CD4-positive, alpha-beta T cell (primary cell): Measurements from ENCODE around the gene ARHGAP10. TPM values are rescaled to one million over a fixed set of nuclear protein-coding genes. Genes with fewer than 3 reads are reported as not detected.

Experiments used
- ATAC-seq: fragments of 200-7000 bp; cut with Tn5 transposase; one replicate; pipeline ENCODE4 v1.10.0; 2022; ENCODE audit warnings: mild to moderate bottlenecking; ENCODE audit not compliant: poor library complexity
- CTCF ChIA-PET: fragments of 350-600 bp; sonication (Branson Sonifier 250); formaldehyde crosslinking; loops from one replicate; lab custom pipeline; 2021; ENCODE audit warnings: antibody characterized with exemption, inconsistent platforms; lab: Charles Lee
- POLR2A ChIA-PET: fragments of 350-600 bp; sonication (Branson Sonifier 250); formaldehyde crosslinking; loops from one replicate; lab custom pipeline; 2021; ENCODE audit warnings: antibody characterized with exemption, inconsistent platforms; lab: Charles Lee
- DNase-seq, 14 experiments: peaks; one replicate each; pipeline ENCODE4 v3.0.0-alpha.2; 2013 to 2020; ENCODE audit warnings: mixed read lengths in 2 of 14
- H3K27ac ChIP-seq, 2 donors: one replicate each; pipeline versions ENCODE4 v1.5.1 to v1.7.0; 2013; ENCODE audit warnings: low read length in 2 of 2, low read depth in 1 of 2, mild to moderate bottlenecking in 1 of 2
- H3K27me3 ChIP-seq, 2 experiments: 1 replicate in 1 of 2; 2 replicates in 1 of 2; pipeline versions ENCODE4 v1.6.1 to v1.7.0; 2013; ENCODE audit warnings: low read length in 2 of 2, control low read depth in 1 of 2, mild to moderate bottlenecking in 1 of 2, moderate library complexity in 1 of 2; ENCODE audit not compliant: insufficient read depth in 2 of 2, control insufficient read depth in 1 of 2
- H3K36me3 ChIP-seq: one replicate; pipeline ENCODE4 v1.6.1; 2013; ENCODE audit warnings: low read length, control low read depth; ENCODE audit not compliant: insufficient read depth
- H3K4me1 ChIP-seq: one replicate; pipeline ENCODE4 v1.6.1; 2013; ENCODE audit warnings: low read length, control low read depth; ENCODE audit not compliant: insufficient read depth
- H3K4me3 ChIP-seq: one replicate; pipeline ENCODE4 v1.5.1; 2013; ENCODE audit warnings: mild to moderate bottlenecking, low read length, moderate library complexity
- H3K9me3 ChIP-seq, 2 experiments: 1 replicate in 1 of 2; 2 replicates in 1 of 2; pipeline versions ENCODE4 v1.6.1 to v1.7.0; 2013; ENCODE audit warnings: low read length in 2 of 2, mild to moderate bottlenecking in 2 of 2, control low read depth in 1 of 2, moderate library complexity in 1 of 2; ENCODE audit not compliant: control insufficient read depth in 1 of 2, insufficient read depth in 1 of 2
- H3K27ac Mint-ChIP-seq: one replicate; pipeline ENCODE4 v1.8.0; 2020; ENCODE audit warnings: mixed read lengths
- H3K27me3 Mint-ChIP-seq: one replicate; pipeline ENCODE4 v1.8.0; 2021; ENCODE audit warnings: mixed read lengths
- H3K36me3 Mint-ChIP-seq: one replicate; pipeline ENCODE4 v1.8.0; 2021; ENCODE audit warnings: low read depth, mixed read lengths
- H3K4me1 Mint-ChIP-seq: one replicate; pipeline ENCODE4 v1.8.0; 2021; ENCODE audit warnings: low read depth, mixed read lengths
- H3K4me3 Mint-ChIP-seq: one replicate; pipeline ENCODE4 v1.8.0; 2020; ENCODE audit warnings: mild to moderate bottlenecking, mixed read lengths
- H3K9me3 Mint-ChIP-seq: one replicate; pipeline ENCODE4 v1.8.0; 2020; ENCODE audit warnings: mixed read lengths
- intact Hi-C, 2 experiments: fragments of 100-400 bp; cut with DNase I in 1 of 2; cut with micrococcal nuclease in 1 of 2; formaldehyde crosslinking; loops; one replicate each; pipeline versions ENCODE4 v1.15.1 to v1.9.0; 2023 to 2025; cut with DNase I, micrococcal nuclease
- total RNA-seq, 174 experiments: library from RNA in 2 of 174; stranded (reverse) in 2 of 174; gene quantifications; one replicate each; pipeline ENCODE4 v1.2.3 and lab custom pipeline; 2021 to 2026
- TF ChIP-seq, protein P1 (sequence below): fragments of 200-600 bp; IDR thresholded peaks from one replicate; pipeline ENCODE4 v1.8.0; 2022; ENCODE audit warnings: antibody characterized with exemption, mild to moderate bottlenecking

ARHGAP10 gene
- total RNA-seq, 2 experiments from 2014 or later: 5.6 to 5.7 TPM

DNA sequence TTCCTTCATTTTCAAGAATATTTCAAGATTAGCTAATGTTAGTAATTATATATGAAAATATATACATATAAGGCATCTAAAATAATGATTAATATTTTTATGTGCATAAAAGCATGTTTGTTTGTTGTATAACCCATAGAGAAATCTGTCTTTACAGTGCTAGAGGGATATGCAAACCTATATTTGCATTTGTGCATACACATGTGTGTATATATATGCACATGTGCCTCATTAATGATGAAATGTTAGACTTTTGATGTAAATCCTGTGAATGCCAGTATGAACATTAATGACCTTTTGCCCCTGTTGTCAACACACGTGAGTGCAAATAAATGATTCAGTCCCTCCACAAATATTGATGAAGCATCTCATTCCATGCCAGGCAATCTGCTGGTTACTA, 197.9 kb downstream of the ARHGAP10 start:
- no peaks in the 10 kb centered on the region for H3K36me3 Mint-ChIP-seq

DNA sequence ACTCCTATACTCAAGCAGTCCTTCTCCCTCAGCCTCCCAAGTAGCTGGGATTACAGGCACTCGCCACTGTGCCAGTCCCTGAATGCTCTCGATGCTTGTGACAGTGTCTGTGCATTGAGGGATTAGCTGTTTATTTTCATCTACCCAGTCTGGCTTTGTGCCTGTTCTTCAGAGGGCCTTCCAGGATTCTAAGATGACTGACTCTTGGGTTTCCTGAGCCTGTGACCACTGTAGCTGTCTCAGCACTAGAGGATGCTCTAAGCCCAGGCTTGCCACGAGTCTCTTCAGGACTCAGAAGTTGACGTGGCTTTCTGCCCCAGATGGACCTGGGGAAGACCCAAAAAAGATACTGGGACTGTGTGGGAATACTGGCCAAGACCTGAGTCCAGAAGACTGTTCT, 201.4 kb downstream of the ARHGAP10 start:
- Histone ChIP-seq H3K4me3 (no peak overlapping the region), H3K27me3 (no peaks in the 10 kb centered on the region), H3K4me1 (peaks cover 2% of the 10 kb centered on the region), H3K36me3 (no peaks in the 10 kb centered on the region), H3K27ac (no peak overlapping the region), H3K9me3 (no peaks in the 10 kb centered on the region)
- ATAC-seq: no peak
- CTCF ChIA-PET: no interaction called here
- peak in 4 of 14 experiments; percentile 3 to 37 (median 18) for DNase-seq
- Mint-ChIP-seq H3K4me1 (no peaks in the 10 kb centered on the region), H3K4me3 (no peak overlapping the region), H3K27me3 (no peaks in the 10 kb centered on the region), H3K27ac (no peak overlapping the region), H3K36me3 (no peaks in the 10 kb centered on the region), H3K9me3 (no peaks in the 10 kb centered on the region)
- POLR2A ChIA-PET: no interaction called here
- intact Hi-C loops: no loop called here
- TF ChIP-seq, protein P1, sequence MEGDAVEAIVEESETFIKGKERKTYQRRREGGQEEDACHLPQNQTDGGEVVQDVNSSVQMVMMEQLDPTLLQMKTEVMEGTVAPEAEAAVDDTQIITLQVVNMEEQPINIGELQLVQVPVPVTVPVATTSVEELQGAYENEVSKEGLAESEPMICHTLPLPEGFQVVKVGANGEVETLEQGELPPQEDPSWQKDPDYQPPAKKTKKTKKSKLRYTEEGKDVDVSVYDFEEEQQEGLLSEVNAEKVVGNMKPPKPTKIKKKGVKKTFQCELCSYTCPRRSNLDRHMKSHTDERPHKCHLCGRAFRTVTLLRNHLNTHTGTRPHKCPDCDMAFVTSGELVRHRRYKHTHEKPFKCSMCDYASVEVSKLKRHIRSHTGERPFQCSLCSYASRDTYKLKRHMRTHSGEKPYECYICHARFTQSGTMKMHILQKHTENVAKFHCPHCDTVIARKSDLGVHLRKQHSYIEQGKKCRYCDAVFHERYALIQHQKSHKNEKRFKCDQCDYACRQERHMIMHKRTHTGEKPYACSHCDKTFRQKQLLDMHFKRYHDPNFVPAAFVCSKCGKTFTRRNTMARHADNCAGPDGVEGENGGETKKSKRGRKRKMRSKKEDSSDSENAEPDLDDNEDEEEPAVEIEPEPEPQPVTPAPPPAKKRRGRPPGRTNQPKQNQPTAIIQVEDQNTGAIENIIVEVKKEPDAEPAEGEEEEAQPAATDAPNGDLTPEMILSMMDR: no peak

More for the DNA sequence above, 197.9 kb downstream of the ARHGAP10 start:
- no peaks in the 10 kb centered on the region for H3K36me3 ChIP-seq
- no peak overlapping the region for H3K27ac ChIP-seq
- H3K9me3 Mint-ChIP-seq: no peaks in the 10 kb centered on the region
- H3K4me3 ChIP-seq: no peak overlapping the region
- H3K27ac Mint-ChIP-seq: no peak overlapping the region
- no peaks in the 10 kb centered on the region for H3K4me1 Mint-ChIP-seq
- no peak overlapping the region for H3K4me3 Mint-ChIP-seq
- intact Hi-C loops: no loop called here
- H3K27me3 Mint-ChIP-seq: no peaks in the 10 kb centered on the region
- H3K4me1 ChIP-seq: peaks cover 2% of the 10 kb centered on the region
- ChIA-PET POLR2A (no interaction called here), CTCF (no interaction called here)
- H3K9me3 ChIP-seq: no peaks in the 10 kb centered on the region
- no peak for DNase-seq
- ATAC-seq: no peak
- TF ChIP-seq, protein P1: no peak
- H3K27me3 ChIP-seq: no peaks in the 10 kb centered on the region

DNA sequence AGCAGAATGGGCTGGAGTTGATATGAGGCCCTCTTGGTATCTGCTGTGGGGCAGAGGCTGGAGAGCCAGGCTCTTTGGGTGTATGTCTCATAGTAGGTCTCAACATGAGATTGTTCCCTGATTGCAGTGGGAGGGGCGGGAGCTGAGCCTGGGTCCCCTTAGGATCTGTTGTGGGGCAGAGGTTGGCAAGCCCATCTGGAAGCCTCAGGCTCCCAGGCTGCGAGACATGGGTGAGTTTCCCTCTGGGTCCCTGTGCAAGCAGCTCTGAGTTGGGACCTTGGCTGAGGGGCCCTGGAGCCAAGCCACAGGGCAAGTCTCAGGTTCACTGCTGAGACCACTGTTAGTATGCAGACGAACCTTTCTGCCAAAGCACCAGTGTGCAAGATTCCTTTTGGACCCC, 201.9 kb downstream of the ARHGAP10 start:
- no peak overlapping the region for H3K4me3 Mint-ChIP-seq
- no peak for ATAC-seq
- H3K27ac ChIP-seq: no peak overlapping the region
- no peaks in the 10 kb centered on the region for H3K4me1 Mint-ChIP-seq
- H3K36me3 ChIP-seq: no peaks in the 10 kb centered on the region
- H3K4me1 ChIP-seq: peaks cover 2% of the 10 kb centered on the region
- no peaks in the 10 kb centered on the region for H3K9me3 ChIP-seq
- H3K9me3 Mint-ChIP-seq: no peaks in the 10 kb centered on the region
- POLR2A ChIA-PET: no interaction called here
- intact Hi-C loops: no loop called here
- no peaks in the 10 kb centered on the region for H3K36me3 Mint-ChIP-seq
- no peak for DNase-seq
- CTCF ChIA-PET: no interaction called here
- no peaks in the 10 kb centered on the region for H3K27me3 ChIP-seq
- TF ChIP-seq, protein P1: no peak
- H3K27ac Mint-ChIP-seq: no peak overlapping the region
- no peak overlapping the region for H3K4me3 ChIP-seq
- H3K27me3 Mint-ChIP-seq: no peaks in the 10 kb centered on the region
